Neural progenitor cell (in vitro differentiated cells): ENCODE data around the gene UBE2Q2. TPM values are rescaled to one million over a fixed set of nuclear protein-coding genes. Genes with fewer than 3 reads are reported as not detected.

Experiments
- DNase-seq: peaks from one replicate; pipeline ENCODE4 v3.0.0-alpha.2; 2016; ENCODE audit warnings: low spot score
- H2AFZ ChIP-seq: fragments of 200-600 bp; sonication (generic); replicated peaks from 2 replicates; pipeline ENCODE4 v1.6.1; 2016; ENCODE audit warnings: antibody characterized with exemption
- H3F3A ChIP-seq: fragments of 200-600 bp; sonication (generic); 2 replicates; pipeline ENCODE4 v1.6.1; 2016; ENCODE audit warnings: antibody characterized with exemption, low read depth
- H3K27ac ChIP-seq: fragments of 200-600 bp; sonication (generic); 2 replicates; pipeline ENCODE4 v1.5.1; 2016; ENCODE audit warnings: mild to moderate bottlenecking
- H3K27me3 ChIP-seq: fragments of 200-600 bp; sonication (generic); 2 replicates; pipeline ENCODE4 v1.6.1; 2016; ENCODE audit warnings: mild to moderate bottlenecking, moderate library complexity
- H3K36me3 ChIP-seq: fragments of 200-600 bp; sonication (generic); 2 replicates; pipeline ENCODE4 v1.5.1; 2016
- H3K4me1 ChIP-seq: fragments of 200-600 bp; sonication (generic); 2 replicates; pipeline ENCODE4 v1.6.1; 2016; ENCODE audit warnings: mixed run types
- H3K4me2 ChIP-seq: fragments of 200-600 bp; sonication (generic); 2 replicates; pipeline ENCODE4 v1.6.1; 2016
- H3K4me3 ChIP-seq: fragments of 200-600 bp; sonication (generic); 2 replicates; pipeline ENCODE4 v1.5.1; 2016
- H3K79me2 ChIP-seq: fragments of 200-600 bp; sonication (generic); 2 replicates; pipeline ENCODE4 v1.6.1; 2016; ENCODE audit warnings: low read depth
- H3K9ac ChIP-seq: fragments of 200-600 bp; sonication (generic); 2 replicates; pipeline ENCODE4 v1.6.1; 2016
- H3K9me3 ChIP-seq: fragments of 200-600 bp; sonication (generic); 2 replicates; pipeline ENCODE4 v1.5.1; 2016; ENCODE audit warnings: low read depth
- H4K20me1 ChIP-seq: fragments of 200-600 bp; sonication (generic); 2 replicates; pipeline ENCODE4 v1.6.1; 2016; ENCODE audit warnings: low read depth
- H3K27ac Mint-ChIP-seq: 3 replicates; pipeline ENCODE4 v1.8.0; 2021; ENCODE audit warnings: mixed read lengths
- H3K27me3 Mint-ChIP-seq: 2 replicates; pipeline ENCODE4 v1.8.0; 2022; ENCODE audit warnings: low read depth, mild to moderate bottlenecking, inconsistent platforms, moderate library complexity, mixed read lengths; ENCODE audit not compliant: insufficient read depth
- H3K36me3 Mint-ChIP-seq: 3 replicates; pipeline ENCODE4 v1.8.0; 2021; ENCODE audit warnings: mixed read lengths
- H3K4me1 Mint-ChIP-seq: 3 replicates; pipeline ENCODE4 v1.8.0; 2021; ENCODE audit warnings: mixed read lengths
- H3K4me3 Mint-ChIP-seq: 3 replicates; pipeline ENCODE4 v1.8.0; 2021; ENCODE audit warnings: mild to moderate bottlenecking, moderate library complexity, mixed read lengths
- H3K9me3 Mint-ChIP-seq: 3 replicates; pipeline ENCODE4 v1.8.0; 2020; ENCODE audit warnings: mixed read lengths
- EZH2 ChIP-seq: fragments of 200-600 bp; sonication (generic); IDR thresholded peaks from 2 replicates; pipeline ENCODE4 v1.6.1; 2017; ENCODE audit warnings: antibody characterized with exemption, mild to moderate bottlenecking, moderate library complexity
- EZH2phosphoT487 ChIP-seq: fragments of 200-600 bp; sonication (generic); IDR thresholded peaks from 2 replicates; pipeline ENCODE4 v1.6.1; 2017; ENCODE audit warnings: antibody characterized with exemption
- total RNA-seq: library from RNA; depleted of rRNA; stranded (reverse); fragments of >200 nt; gene quantifications from 2 replicates; pipeline ENCODE4 v1.2.3, GENCODE V29; 2015; ENCODE audit warnings: low replicate concordance
- TF ChIP-seq, protein P1 (sequence below): fragments of 200-600 bp; sonication (generic); IDR thresholded peaks from 2 replicates; pipeline ENCODE4 v1.5.1; 2017; ENCODE audit warnings: antibody characterized with exemption, mild to moderate bottlenecking

UBE2Q2 gene
- total RNA-seq, 1 donor from 2014 or later = 25.8 TPM

DNA sequence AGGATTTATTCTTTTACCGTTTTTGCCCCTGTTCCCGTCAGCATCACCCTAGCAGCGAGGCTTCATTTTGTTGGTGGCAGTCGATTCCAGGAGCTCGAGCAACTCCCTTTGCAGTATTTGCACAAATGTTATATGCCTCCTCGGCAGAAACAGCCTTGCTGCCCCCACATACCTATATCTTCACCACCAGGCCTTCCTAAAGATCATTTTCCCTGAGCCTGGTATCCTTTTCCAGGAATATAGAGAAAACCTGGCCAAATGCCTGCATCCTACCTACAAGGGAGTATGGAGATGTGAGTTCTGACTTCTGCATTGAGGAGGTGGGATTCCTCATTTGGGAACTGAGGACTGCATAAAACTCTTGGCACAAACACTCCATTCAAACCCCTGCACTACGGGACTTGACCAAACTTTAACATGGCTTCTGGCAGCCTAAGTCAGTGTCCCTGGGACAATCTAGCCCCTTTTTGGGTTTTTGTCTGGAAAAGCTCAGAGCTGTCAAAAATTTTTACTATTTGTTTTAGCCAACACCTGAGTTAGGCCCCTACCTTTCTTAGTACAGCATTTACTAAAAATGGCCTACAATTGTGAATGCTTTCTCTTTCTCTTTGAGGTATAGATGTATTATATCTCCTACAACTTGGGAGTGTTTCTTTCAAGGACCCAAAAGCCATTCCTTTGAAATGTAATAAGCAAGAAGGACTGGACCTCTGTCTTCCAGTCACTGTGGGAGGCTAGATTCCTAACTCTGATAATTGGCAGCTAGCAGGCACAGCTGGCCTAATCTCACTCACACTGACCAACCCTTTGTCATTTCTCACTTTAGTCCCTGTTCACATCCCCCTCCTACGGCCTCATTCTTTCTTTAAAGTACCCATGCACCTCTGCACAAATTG is 12.1 kb upstream of the UBE2Q2 start:
- TF ChIP-seq, protein P1, sequence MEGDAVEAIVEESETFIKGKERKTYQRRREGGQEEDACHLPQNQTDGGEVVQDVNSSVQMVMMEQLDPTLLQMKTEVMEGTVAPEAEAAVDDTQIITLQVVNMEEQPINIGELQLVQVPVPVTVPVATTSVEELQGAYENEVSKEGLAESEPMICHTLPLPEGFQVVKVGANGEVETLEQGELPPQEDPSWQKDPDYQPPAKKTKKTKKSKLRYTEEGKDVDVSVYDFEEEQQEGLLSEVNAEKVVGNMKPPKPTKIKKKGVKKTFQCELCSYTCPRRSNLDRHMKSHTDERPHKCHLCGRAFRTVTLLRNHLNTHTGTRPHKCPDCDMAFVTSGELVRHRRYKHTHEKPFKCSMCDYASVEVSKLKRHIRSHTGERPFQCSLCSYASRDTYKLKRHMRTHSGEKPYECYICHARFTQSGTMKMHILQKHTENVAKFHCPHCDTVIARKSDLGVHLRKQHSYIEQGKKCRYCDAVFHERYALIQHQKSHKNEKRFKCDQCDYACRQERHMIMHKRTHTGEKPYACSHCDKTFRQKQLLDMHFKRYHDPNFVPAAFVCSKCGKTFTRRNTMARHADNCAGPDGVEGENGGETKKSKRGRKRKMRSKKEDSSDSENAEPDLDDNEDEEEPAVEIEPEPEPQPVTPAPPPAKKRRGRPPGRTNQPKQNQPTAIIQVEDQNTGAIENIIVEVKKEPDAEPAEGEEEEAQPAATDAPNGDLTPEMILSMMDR = no peak
- TF ChIP-seq EZH2phosphoT487 (no peak), EZH2 (no peak)
- Histone ChIP-seq H3F3A (peaks cover 32% of the 10 kb centered on the region), H3K36me3 (no peaks in the 10 kb centered on the region), H3K9ac (no peak overlapping the region), H3K27ac (no peak overlapping the region), H3K27me3 (peaks cover 18% of the 10 kb centered on the region), H3K4me1 (peaks cover 45% of the 10 kb centered on the region), H3K79me2 (no peaks in the 10 kb centered on the region), H3K4me3 (peak overlapping the region; percentile 7), H3K4me2 (peak overlapping the region; percentile 70), H4K20me1 (peaks cover 3% of the 10 kb centered on the region), H3K9me3 (no peaks in the 10 kb centered on the region), H2AFZ (no peak overlapping the region)
- Mint-ChIP-seq H3K27ac (peak overlapping the region; percentile 77), H3K9me3 (no peaks in the 10 kb centered on the region), H3K4me1 (peaks cover 32% of the 10 kb centered on the region), H3K27me3 (peaks cover 9% of the 10 kb centered on the region), H3K36me3 (no peaks in the 10 kb centered on the region), H3K4me3 (peak overlapping the region; percentile 25)
- DNase-seq = peak; percentile 88

DNA sequence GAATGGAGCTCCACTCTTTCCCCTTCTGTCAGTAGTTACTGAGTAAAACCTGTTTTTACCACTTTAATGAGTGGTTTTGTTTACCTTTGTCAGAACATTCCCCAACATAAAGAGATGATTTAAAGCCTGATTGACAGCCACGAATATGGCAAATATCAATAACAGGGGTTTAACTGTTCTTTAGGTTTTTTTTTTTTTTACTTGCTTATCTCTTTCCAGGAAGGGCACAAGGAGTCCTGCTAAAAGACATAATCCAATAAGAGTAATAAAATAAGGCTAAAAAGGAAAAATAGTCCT is 11.5 kb upstream of the UBE2Q2 start:
- DNase-seq = no peak
- Mint-ChIP-seq H3K4me1 (peaks cover 32% of the 10 kb centered on the region), H3K27me3 (peaks cover 9% of the 10 kb centered on the region), H3K9me3 (no peaks in the 10 kb centered on the region), H3K4me3 (peak overlapping the region; percentile 25), H3K27ac (no peak overlapping the region), H3K36me3 (no peaks in the 10 kb centered on the region)
- Histone ChIP-seq H3K4me3 (peak overlapping the region; percentile 1), H3F3A (peaks cover 32% of the 10 kb centered on the region), H3K9me3 (no peaks in the 10 kb centered on the region), H3K4me2 (peak overlapping the region; percentile 70), H3K27me3 (peaks cover 18% of the 10 kb centered on the region), H4K20me1 (peaks cover 3% of the 10 kb centered on the region), H3K4me1 (peaks cover 45% of the 10 kb centered on the region), H3K36me3 (no peaks in the 10 kb centered on the region), H2AFZ (no peak overlapping the region), H3K27ac (peak overlapping the region; percentile 2), H3K79me2 (no peaks in the 10 kb centered on the region), H3K9ac (no peak overlapping the region)
- TF ChIP-seq EZH2 = no peak
- TF ChIP-seq, protein P1 = no peak
- TF ChIP-seq EZH2phosphoT487 = no peak

DNA sequence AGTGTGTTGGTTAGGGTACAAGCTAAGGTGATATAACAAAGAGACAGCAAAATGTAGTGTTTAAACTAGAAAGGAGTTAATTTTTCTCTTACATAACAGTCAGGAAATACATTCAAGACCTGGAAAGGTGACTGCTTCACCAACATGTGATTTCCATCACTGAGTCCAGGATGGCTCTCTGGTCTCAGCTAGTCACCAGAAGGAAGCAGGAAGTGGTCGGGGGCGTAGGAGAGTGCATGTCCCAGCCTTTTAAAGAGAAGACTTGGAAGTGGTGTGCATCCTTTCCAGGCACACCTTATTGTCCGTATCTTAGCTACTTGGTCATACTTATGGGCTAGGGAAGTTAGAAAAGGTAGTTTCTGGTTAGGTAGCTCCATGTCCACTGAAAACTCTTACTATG is 11.1 kb upstream of the UBE2Q2 start:
- Histone ChIP-seq H3K79me2 (no peaks in the 10 kb centered on the region), H2AFZ (no peak overlapping the region), H3K9me3 (no peaks in the 10 kb centered on the region), H3K4me2 (peak overlapping the region; percentile 70), H3K27ac (peak overlapping the region; percentile 2), H3K36me3 (no peaks in the 10 kb centered on the region), H3K27me3 (peaks cover 18% of the 10 kb centered on the region), H3K9ac (no peak overlapping the region), H3F3A (peaks cover 32% of the 10 kb centered on the region), H4K20me1 (peaks cover 3% of the 10 kb centered on the region), H3K4me1 (peaks cover 42% of the 10 kb centered on the region), H3K4me3 (peak overlapping the region; percentile 1)
- TF ChIP-seq, protein P1 = no peak
- TF ChIP-seq EZH2phosphoT487 = no peak
- no peak for TF ChIP-seq EZH2
- H3K27ac Mint-ChIP-seq = no peak overlapping the region
- H3K4me3 Mint-ChIP-seq = no peak overlapping the region
- no peak for DNase-seq
- H3K27me3 Mint-ChIP-seq = peaks cover 9% of the 10 kb centered on the region
- H3K36me3 Mint-ChIP-seq = no peaks in the 10 kb centered on the region
- H3K9me3 Mint-ChIP-seq = no peaks in the 10 kb centered on the region
- peaks cover 32% of the 10 kb centered on the region for H3K4me1 Mint-ChIP-seq
